GM12872 (cell line): ENCODE results near the gene CYSLTR2.

ENCODE experiments used
- TF ChIP-seq, protein P1 (sequence below): IDR thresholded peaks from 3 replicates; pipeline ENCODE4 v1.5.1; 2011; ENCODE audit warnings: low read depth, mild to moderate bottlenecking, low read length, moderate library complexity; ENCODE audit not compliant: insufficient read depth

The CYSLTR2 gene

GRCh38 chr13:48750588-48751383 is 97.1 kb downstream of the CYSLTR2 start:
- TF ChIP-seq, protein P1, sequence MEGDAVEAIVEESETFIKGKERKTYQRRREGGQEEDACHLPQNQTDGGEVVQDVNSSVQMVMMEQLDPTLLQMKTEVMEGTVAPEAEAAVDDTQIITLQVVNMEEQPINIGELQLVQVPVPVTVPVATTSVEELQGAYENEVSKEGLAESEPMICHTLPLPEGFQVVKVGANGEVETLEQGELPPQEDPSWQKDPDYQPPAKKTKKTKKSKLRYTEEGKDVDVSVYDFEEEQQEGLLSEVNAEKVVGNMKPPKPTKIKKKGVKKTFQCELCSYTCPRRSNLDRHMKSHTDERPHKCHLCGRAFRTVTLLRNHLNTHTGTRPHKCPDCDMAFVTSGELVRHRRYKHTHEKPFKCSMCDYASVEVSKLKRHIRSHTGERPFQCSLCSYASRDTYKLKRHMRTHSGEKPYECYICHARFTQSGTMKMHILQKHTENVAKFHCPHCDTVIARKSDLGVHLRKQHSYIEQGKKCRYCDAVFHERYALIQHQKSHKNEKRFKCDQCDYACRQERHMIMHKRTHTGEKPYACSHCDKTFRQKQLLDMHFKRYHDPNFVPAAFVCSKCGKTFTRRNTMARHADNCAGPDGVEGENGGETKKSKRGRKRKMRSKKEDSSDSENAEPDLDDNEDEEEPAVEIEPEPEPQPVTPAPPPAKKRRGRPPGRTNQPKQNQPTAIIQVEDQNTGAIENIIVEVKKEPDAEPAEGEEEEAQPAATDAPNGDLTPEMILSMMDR = no peak

DNA sequence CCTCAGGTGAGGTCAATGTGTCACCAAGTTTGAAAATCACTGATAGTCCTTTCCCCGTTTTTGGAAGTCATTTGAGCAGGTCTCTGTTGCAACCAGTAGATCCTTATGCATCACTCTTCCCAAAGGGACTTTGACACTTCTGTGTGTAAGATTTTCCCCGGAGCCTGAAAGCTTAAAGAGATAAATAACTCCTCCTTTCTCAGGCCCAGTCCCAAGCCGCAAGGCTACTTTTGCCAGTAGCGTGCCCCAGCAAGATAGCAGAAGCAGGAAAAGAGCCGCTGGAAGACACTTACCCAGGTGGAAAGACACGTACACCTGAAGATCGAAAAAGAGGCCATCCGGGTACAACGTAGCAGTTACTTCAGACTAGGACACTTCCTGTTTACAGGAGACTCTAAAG is 106.9 kb downstream of the CYSLTR2 start:
- TF ChIP-seq, protein P1 = no peak
